ENCODE measurements around the gene PTPRB.

Gene PTPRB

DNA sequence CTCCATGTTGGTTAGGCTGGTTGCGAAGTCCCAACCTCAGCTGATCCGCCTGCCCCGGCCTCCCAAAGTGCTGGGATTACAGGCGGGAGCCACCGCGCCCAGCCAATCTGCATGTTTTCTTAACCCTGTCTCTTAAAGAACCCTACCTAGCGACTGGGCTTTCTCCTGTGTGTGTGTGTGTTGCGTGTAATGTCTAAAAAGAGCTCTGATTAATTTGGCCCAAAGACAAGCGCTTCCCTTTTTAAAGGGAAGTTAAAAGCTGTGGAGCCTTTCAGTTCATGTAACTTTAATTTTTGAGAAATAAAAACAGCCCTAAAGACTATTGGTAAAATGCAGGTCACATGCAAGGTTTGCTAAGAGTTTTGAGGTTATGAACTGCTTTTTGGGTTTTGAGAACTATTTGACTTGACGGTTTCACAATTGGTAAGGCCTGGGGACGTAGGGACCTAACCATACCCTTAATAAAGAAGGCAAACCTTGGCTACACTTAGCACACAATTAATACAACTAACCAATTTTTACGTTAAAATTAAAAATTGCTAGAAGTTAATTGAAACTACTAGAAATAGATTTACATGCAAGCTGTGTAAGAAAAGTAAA is 167.9 kb downstream of the PTPRB start:
- CTCF ChIA-PET: interaction anchor here (0.6 kb wide), 1 partner anchor 52 kb away, joined by 3 read pairs; no protein-coding TSS in a partner anchor
- TF ChIP-seq ZNF555 (tag by site-specific recombination; conservative IDR thresholded peaks at IDR 0.05) (no peak), ZSCAN30 (tag by site-specific recombination; IDR thresholded peaks at IDR 0.05) (no peak), PRDM6 (tag by site-specific recombination; IDR thresholded peaks at IDR 0.05) (no peak), ZNF768 (tag by site-specific recombination; IDR thresholded peaks at IDR 0.05) (no peak)
- TF ChIP-seq, protein P1, sequence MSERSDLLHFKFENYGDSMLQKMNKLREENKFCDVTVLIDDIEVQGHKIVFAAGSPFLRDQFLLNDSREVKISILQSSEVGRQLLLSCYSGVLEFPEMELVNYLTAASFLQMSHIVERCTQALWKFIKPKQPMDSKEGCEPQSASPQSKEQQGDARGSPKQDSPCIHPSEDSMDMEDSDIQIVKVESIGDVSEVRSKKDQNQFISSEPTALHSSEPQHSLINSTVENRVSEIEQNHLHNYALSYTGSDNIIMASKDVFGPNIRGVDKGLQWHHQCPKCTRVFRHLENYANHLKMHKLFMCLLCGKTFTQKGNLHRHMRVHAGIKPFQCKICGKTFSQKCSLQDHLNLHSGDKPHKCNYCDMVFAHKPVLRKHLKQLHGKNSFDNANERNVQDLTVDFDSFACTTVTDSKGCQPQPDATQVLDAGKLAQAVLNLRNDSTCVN (tag by site-specific recombination; optimal IDR thresholded peaks at IDR 0.05): no peak
- Histone ChIP-seq H3K9me3 (ENCODE audit: control insufficient read depth, insufficient read depth, low read depth, low read length) (no peaks in the 10 kb centered on the region), H3K4me3 (ENCODE audit: low read depth, low read length) (no peak overlapping the region), H3K36me3 (ENCODE audit: control insufficient read depth in 2 of 2, insufficient read depth in 1 of 2, low read length in 2 of 2) (no peaks in the 10 kb centered on the region), H3K4me1 (ENCODE audit: control insufficient read depth, insufficient read depth, low read length) (no peaks in the 10 kb centered on the region), H3K27ac (ENCODE audit: extremely low read depth, low read depth, low read length) (no peak overlapping the region)
- POLR2A ChIA-PET: no interaction called here

DNA sequence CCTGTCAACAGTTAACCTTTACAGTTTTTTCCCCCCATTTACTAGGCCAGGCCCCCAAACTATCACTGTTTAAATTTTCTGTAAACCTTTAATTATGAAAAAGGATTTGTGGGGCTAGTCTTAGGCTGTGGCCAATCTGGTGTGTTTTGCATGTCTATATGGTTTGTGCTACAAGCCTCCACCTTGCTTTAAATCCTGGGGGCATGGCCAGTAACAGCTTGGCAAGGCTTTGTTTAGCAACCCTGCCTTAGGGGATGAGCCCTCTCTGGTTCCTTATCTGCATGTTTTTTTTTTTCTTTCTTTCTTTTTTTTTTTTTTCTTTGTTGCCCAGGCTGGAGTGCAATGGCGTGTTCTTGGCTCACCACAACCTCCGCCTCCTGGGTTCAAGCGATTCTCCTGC is 168.5 kb downstream of the PTPRB start:
- CTCF ChIA-PET: interaction anchor here (0.6 kb wide), 1 partner anchor 53 kb away, joined by 3 read pairs; no protein-coding TSS in a partner anchor
- POLR2A ChIA-PET: no interaction called here
- TF ChIP-seq SP3 (tag by site-specific recombination; IDR thresholded peaks at IDR 0.05): no peak
- no peak for TF ChIP-seq ATF2 (tag by site-specific recombination; IDR thresholded peaks at IDR 0.05; ENCODE audit: low read depth)
- TF ChIP-seq ZNF362 (tag by site-specific recombination; IDR thresholded peaks at IDR 0.05): no peak
- TF ChIP-seq ZNF366 (tag by site-specific recombination; conservative IDR thresholded peaks at IDR 0.05): no peak
- no peak for TF ChIP-seq ZNF776 (tag by site-specific recombination; IDR thresholded peaks at IDR 0.05; ENCODE audit: borderline replicate concordance)
- TF ChIP-seq, protein P2, sequence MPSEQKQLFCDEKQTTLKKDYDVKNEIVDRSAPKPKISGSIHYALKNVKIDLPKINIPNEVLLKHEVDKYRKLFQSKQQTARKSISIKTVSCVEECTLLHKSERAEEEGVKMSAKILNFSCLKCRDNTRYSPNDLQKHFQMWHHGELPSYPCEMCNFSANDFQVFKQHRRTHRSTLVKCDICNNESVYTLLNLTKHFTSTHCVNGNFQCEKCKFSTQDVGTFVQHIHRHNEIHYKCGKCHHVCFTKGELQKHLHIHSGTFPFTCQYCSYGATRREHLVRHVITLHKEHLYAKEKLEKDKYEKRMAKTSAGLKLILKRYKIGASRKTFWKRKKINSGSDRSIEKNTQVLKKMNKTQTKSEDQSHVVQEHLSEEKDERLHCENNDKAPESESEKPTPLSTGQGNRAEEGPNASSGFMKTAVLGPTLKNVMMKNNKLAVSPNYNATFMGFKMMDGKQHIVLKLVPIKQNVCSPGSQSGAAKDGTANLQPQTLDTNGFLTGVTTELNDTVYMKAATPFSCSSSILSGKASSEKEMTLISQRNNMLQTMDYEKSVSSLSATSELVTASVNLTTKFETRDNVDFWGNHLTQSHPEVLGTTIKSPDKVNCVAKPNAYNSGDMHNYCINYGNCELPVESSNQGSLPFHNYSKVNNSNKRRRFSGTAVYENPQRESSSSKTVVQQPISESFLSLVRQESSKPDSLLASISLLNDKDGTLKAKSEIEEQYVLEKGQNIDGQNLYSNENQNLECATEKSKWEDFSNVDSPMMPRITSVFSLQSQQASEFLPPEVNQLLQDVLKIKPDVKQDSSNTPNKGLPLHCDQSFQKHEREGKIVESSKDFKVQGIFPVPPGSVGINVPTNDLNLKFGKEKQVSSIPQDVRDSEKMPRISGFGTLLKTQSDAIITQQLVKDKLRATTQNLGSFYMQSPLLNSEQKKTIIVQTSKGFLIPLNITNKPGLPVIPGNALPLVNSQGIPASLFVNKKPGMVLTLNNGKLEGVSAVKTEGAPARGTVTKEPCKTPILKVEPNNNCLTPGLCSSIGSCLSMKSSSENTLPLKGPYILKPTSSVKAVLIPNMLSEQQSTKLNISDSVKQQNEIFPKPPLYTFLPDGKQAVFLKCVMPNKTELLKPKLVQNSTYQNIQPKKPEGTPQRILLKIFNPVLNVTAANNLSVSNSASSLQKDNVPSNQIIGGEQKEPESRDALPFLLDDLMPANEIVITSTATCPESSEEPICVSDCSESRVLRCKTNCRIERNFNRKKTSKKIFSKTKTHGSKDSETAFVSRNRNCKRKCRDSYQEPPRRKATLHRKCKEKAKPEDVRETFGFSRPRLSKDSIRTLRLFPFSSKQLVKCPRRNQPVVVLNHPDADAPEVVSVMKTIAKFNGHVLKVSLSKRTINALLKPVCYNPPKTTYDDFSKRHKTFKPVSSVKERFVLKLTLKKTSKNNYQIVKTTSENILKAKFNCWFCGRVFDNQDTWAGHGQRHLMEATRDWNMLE (tag by site-specific recombination; conservative IDR thresholded peaks at IDR 0.05; ENCODE audit: low read depth): no peak
- TF ChIP-seq ZNF658 (tag by site-specific recombination; IDR thresholded peaks at IDR 0.05): no peak
- no peak for TF ChIP-seq ZNF596 (tag by site-specific recombination; IDR thresholded peaks at IDR 0.05)
- TF ChIP-seq ZNF510 (tag by site-specific recombination; IDR thresholded peaks at IDR 0.05; ENCODE audit: insufficient replicate concordance): no peak
- TF ChIP-seq SETDB1 (IDR thresholded peaks at IDR 0.05; ENCODE audit: insufficient read length, low read length): no peak
- no peak for TF ChIP-seq ZNF426 (tag by site-specific recombination; IDR thresholded peaks at IDR 0.05)
- no peak for TF ChIP-seq ZNF677 (tag by site-specific recombination; IDR thresholded peaks at IDR 0.05)

More for the DNA sequence above, 168.5 kb downstream of the PTPRB start:
- no peak overlapping the region for H3K27ac ChIP-seq (ENCODE audit: extremely low read depth, low read depth, low read length)
- H3K4me1 ChIP-seq (ENCODE audit: control insufficient read depth, insufficient read depth, low read length): no peaks in the 10 kb centered on the region
- no peak overlapping the region for H3K4me3 ChIP-seq (ENCODE audit: low read depth, low read length)
- no peaks in the 10 kb centered on the region for H3K36me3 ChIP-seq (ENCODE audit: control insufficient read depth in 2 of 2, insufficient read depth in 1 of 2, low read length in 2 of 2)
- H3K9me3 ChIP-seq (ENCODE audit: control insufficient read depth, insufficient read depth, low read depth, low read length): no peaks in the 10 kb centered on the region

Measured in HEK293 (cell line).